AML-193 (cell line): ENCODE results near the gene ANAPC16.
"Not testable (repeated sequence)": the region's sequence is repeated elsewhere in the genome, so short reads cannot be mapped to it uniquely, and the experiment has no call there.

ENCODE experiments used
- DNase-seq, 2 experiments: peaks; one replicate each; lab custom pipeline; 2025; lab: John Stamatoyannopoulos, UW

The ANAPC16 gene

GRCh38 chr10:72278668-72279393 is 63.0 kb downstream of the ANAPC16 start:
- DNase-seq, result no peak

DNA sequence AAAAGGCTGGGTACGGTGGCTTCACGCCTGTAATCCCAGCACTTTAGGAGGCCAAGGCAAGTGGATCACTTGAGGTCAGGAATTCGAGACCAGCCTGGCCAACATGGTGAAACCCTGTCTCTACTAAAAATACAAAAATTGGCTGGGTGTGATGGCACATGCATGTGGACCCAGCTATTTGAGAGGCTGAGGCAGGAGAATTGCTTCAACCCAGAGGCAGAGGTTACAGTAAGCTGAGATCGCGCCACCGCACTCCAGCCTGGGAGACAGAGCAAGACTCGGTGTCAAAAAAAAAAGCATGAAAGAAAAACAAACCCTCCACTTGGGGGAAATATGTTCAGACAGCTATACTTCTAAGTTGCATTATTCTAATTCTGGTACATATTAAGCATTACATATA is 63.8 kb downstream of the ANAPC16 start:
- DNase-seq, result not testable (repeated sequence)

- DNase-seq, result no peak
Measured at GRCh38 chr10:72283131-72283530, 67.3 kb downstream of the ANAPC16 start.
